MCF 10A (cell line): ENCODE results near the gene NFATC1. TPM values are rescaled to one million over a fixed set of nuclear protein-coding genes. Genes with fewer than 3 reads are reported as not detected.

ENCODE experiments used
- BruUV-seq: library from RNA; stranded (reverse); fragments of 400-500 nt; replicated peaks from 2 replicates; lab custom pipeline; 2021; lab: Mats Ljungman, UMichigan
- CTCF ChIA-PET: fragments of 300-600 bp; sonication (Branson Sonifier 250); formaldehyde crosslinking; extraction: SDS; loops from one replicate; lab custom pipeline; 2021; ENCODE audit warnings: antibody characterized with exemption, inconsistent platforms; lab: Yijun Ruan, JAX
- POLR2A ChIA-PET: fragments of 300-600, 350-650 bp; sonication (Branson Sonifier 250); formaldehyde crosslinking; extraction: SDS; loops from one replicate; lab custom pipeline; 2020; ENCODE audit warnings: antibody characterized with exemption, inconsistent platforms; lab: Yijun Ruan, JAX
- DNase-seq: peaks from one replicate; pipeline ENCODE4 v3.0.0-alpha.2; 2018; ENCODE audit not compliant: unreplicated experiment
- H3K27ac Mint-ChIP-seq: one replicate; pipeline ENCODE4 v1.8.0; 2022; ENCODE audit warnings: mild to moderate bottlenecking, low read depth, mixed read lengths; ENCODE audit not compliant: unreplicated experiment
- H3K27me3 Mint-ChIP-seq: one replicate; pipeline ENCODE4 v1.8.0; 2022; ENCODE audit warnings: mixed read lengths; ENCODE audit not compliant: insufficient read depth, unreplicated experiment
- H3K36me3 Mint-ChIP-seq: one replicate; pipeline ENCODE4 v1.8.0; 2022; ENCODE audit warnings: mild to moderate bottlenecking, moderate library complexity, mixed read lengths; ENCODE audit not compliant: insufficient read depth, unreplicated experiment
- H3K4me1 Mint-ChIP-seq: one replicate; pipeline ENCODE4 v1.8.0; 2022; ENCODE audit warnings: mixed read lengths; ENCODE audit not compliant: insufficient read depth, unreplicated experiment
- H3K4me3 Mint-ChIP-seq: one replicate; pipeline ENCODE4 v1.8.0; 2022; ENCODE audit warnings: mild to moderate bottlenecking, moderate library complexity, mixed read lengths; ENCODE audit not compliant: unreplicated experiment
- H3K9me3 Mint-ChIP-seq: one replicate; pipeline ENCODE4 v1.8.0; 2022; ENCODE audit warnings: mixed read lengths; ENCODE audit not compliant: unreplicated experiment
- intact Hi-C: fragments of 100-400 bp; cut with micrococcal nuclease; formaldehyde crosslinking; loops from 2 replicates; pipeline ENCODE4 v1.14.1; 2022
- total RNA-seq: library from RNA; stranded (reverse); gene quantifications from 2 replicates; pipeline ENCODE4 v1.2.3, GENCODE V29; 2022
- TF ChIP-seq, protein P1 (sequence below): fragments of 200-600 bp; IDR thresholded peaks from one replicate; pipeline ENCODE4 v1.8.0; 2022; ENCODE audit warnings: antibody characterized with exemption, mild to moderate bottlenecking; ENCODE audit not compliant: unreplicated experiment

The NFATC1 gene
- total RNA-seq, 1 experiment from 2014 or later, result 2.0 TPM

DNA sequence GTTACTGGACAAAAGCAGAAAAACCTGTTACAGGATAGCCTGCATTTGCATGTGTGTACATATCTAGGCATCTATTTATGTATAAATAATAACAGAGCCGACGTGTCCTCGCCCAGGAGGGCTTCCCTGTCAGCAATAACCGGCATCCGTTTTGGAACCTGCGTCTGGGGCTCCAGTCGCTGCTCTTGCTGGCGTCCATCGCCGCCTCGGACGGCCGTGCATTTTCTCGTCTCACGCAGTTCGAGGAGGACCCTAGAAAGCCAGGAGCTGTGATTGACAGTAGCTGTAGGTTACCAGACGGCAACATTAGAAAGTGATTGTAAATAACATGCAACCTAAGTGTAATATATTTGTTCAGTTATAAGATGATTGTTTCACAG, 132.6 kb downstream of the NFATC1 start:
- TF ChIP-seq, protein P1, sequence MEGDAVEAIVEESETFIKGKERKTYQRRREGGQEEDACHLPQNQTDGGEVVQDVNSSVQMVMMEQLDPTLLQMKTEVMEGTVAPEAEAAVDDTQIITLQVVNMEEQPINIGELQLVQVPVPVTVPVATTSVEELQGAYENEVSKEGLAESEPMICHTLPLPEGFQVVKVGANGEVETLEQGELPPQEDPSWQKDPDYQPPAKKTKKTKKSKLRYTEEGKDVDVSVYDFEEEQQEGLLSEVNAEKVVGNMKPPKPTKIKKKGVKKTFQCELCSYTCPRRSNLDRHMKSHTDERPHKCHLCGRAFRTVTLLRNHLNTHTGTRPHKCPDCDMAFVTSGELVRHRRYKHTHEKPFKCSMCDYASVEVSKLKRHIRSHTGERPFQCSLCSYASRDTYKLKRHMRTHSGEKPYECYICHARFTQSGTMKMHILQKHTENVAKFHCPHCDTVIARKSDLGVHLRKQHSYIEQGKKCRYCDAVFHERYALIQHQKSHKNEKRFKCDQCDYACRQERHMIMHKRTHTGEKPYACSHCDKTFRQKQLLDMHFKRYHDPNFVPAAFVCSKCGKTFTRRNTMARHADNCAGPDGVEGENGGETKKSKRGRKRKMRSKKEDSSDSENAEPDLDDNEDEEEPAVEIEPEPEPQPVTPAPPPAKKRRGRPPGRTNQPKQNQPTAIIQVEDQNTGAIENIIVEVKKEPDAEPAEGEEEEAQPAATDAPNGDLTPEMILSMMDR, result no peak
- DNase-seq, result no peak
- H3K36me3 Mint-ChIP-seq, result no peaks in the 10 kb centered on the region
- no peaks in the 10 kb centered on the region for H3K4me1 Mint-ChIP-seq
- intact Hi-C loops, result loop anchor here (5.0 kb wide), 1 partner anchor 114 kb away; no protein-coding TSS in a partner anchor
- CTCF ChIA-PET, result interaction anchor here (0.7 to 4.8 kb wide), 5 partner anchors 50 to 153 kb away, joined by 3 to 39 read pairs (median 4); no protein-coding TSS in a partner anchor
- no peak overlapping the region for H3K27ac Mint-ChIP-seq
- no peaks in the 10 kb centered on the region for H3K9me3 Mint-ChIP-seq
- no peak overlapping the region for H3K4me3 Mint-ChIP-seq
- POLR2A ChIA-PET, result no interaction called here
- no peaks in the 10 kb centered on the region for H3K27me3 Mint-ChIP-seq
- no TSS peak for BruUV-seq

DNA sequence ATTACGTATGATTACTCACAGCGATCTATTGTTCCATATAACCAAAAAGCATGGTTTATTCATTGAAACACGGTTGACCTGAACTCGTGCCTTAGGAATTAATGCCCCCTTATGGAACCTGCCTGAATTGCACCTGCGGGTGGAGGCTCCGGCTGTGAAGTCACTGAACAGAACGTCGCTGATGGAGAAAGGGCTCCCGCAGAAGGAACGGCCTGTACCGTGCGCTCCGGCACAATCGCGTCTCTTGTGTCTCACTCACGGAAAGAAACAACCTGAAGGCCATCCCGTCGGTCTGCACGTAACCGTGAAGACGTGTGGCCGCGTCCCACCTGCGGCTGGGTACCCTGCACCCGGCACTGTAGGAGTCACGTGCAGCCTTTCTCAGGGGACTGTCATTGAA, 133.1 kb downstream of the NFATC1 start:
- Mint-ChIP-seq H3K4me3 (no peak overlapping the region), H3K4me1 (no peaks in the 10 kb centered on the region), H3K27ac (no peak overlapping the region), H3K9me3 (no peaks in the 10 kb centered on the region), H3K36me3 (no peaks in the 10 kb centered on the region), H3K27me3 (no peaks in the 10 kb centered on the region)
- no TSS peak for BruUV-seq
- TF ChIP-seq, protein P1, result peak; percentile 48
- ChIA-PET CTCF (interaction anchor here (0.7 to 4.8 kb wide), 9 partner anchors 10 to 364 kb away, joined by 3 to 39 read pairs (median 5); no protein-coding TSS in a partner anchor), POLR2A (no interaction called here)
- intact Hi-C loops, result loop anchor here (5.0 kb wide), 1 partner anchor 113 kb away; no protein-coding TSS in a partner anchor
- peak; percentile 46 for DNase-seq

DNA sequence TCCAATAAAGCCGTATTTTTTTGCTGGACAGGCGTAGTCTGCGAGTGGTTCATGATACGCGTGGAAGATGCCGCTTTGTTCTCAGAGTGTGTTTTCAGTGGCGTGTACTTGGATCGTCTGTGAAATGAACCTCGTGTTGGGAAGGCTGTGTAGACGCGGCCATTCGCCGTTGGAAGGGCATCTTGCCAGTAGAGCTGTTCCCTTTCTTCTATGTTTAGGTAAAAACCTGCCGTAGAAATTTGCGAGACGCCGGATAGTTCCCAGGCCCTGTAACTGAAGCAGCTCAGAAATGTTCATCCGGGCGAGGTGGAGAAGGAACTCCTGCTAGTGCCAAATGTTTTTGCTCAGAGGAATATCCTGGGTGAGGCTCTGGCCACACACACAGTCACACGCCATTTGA, 133.6 kb downstream of the NFATC1 start:
- Mint-ChIP-seq H3K4me3 (no peak overlapping the region), H3K4me1 (no peaks in the 10 kb centered on the region), H3K27me3 (no peaks in the 10 kb centered on the region), H3K27ac (no peak overlapping the region), H3K9me3 (no peaks in the 10 kb centered on the region), H3K36me3 (no peaks in the 10 kb centered on the region)
- POLR2A ChIA-PET, result no interaction called here
- CTCF ChIA-PET, result interaction anchor here (0.7 to 4.8 kb wide), 8 partner anchors 10 to 364 kb away, joined by 3 to 39 read pairs (median 5); no protein-coding TSS in a partner anchor
- no TSS peak for BruUV-seq
- no peak for DNase-seq
- TF ChIP-seq, protein P1, result no peak
- intact Hi-C loops, result loop anchor here (5.0 kb wide), 1 partner anchor 113 kb away; no protein-coding TSS in a partner anchor

DNA sequence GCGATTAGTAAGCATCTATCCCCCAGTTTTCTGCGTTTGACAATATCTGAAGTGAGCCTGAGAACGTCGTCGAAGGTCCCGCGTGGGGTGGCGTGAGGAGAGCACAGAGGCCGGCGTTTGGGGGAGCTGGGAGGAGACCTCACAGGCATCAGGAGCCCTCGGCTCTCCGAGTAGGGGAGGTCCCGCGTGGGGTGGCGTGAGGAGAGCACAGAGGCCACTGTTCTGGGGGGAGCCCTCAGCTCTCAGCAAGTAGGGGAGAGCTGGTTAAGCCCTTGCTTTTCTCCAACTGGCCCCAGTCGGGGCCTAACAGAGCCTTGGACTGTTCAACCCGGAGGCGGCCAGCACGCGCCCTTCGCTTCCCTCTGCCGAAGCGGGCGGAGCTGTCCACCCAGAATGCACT, 134.3 kb downstream of the NFATC1 start:
- Mint-ChIP-seq H3K36me3 (no peaks in the 10 kb centered on the region), H3K9me3 (no peaks in the 10 kb centered on the region), H3K27ac (no peak overlapping the region), H3K27me3 (no peaks in the 10 kb centered on the region), H3K4me3 (no peak overlapping the region), H3K4me1 (no peaks in the 10 kb centered on the region)
- CTCF ChIA-PET, result interaction anchor here (0.7 to 4.8 kb wide), 6 partner anchors 9 to 1099 kb away, joined by 3 to 39 read pairs (median 8); no protein-coding TSS in a partner anchor
- DNase-seq, result no peak
- POLR2A ChIA-PET, result no interaction called here
- BruUV-seq, result no TSS peak
- intact Hi-C loops, result loop anchor here (5.0 kb wide), 1 partner anchor 112 kb away; no protein-coding TSS in a partner anchor
- TF ChIP-seq, protein P1, result no peak
